Neural cell (in vitro differentiated cells): ENCODE data around the gene GRAMD1B. TPM values are rescaled to one million over a fixed set of nuclear protein-coding genes. Genes with fewer than 3 reads are reported as not detected.

Source experiments
- H2AFZ ChIP-seq: fragments of 200-600, 300-800 bp; sonication (generic), shearing (Covaris generic); 2 replicates; pipeline ENCODE4 v1.6.0; 2014; ENCODE audit warnings: low read depth, mild to moderate bottlenecking, antibody characterized with exemption, low read length, moderate library complexity
- H3F3A ChIP-seq: fragments of 200-600 bp; shearing (Covaris generic); 2 replicates; pipeline ENCODE4 v1.6.1; 2016; ENCODE audit warnings: mild to moderate bottlenecking, moderate library complexity, mixed read lengths, antibody characterized with exemption, low read length; ENCODE audit not compliant: insufficient read depth, poor library complexity, severe bottlenecking
- H3K27ac ChIP-seq: fragments of 200-600, 300-800 bp; sonication (generic), shearing (Covaris generic); 2 replicates; pipeline ENCODE4 v1.5.1; 2014; ENCODE audit warnings: mild to moderate bottlenecking, low read length, moderate library complexity
- H3K27me3 ChIP-seq: fragments of 300-800, 200-600 bp; sonication (generic), shearing (Covaris generic); 2 replicates; pipeline ENCODE4 v1.6.0; 2014; ENCODE audit warnings: mild to moderate bottlenecking, low read depth, low read length, moderate library complexity; ENCODE audit not compliant: insufficient read depth
- H3K36me3 ChIP-seq: fragments of 300-800, 200-600 bp; sonication (generic), shearing (Covaris generic); 2 replicates; pipeline ENCODE4 v1.5.1; 2014; ENCODE audit warnings: mild to moderate bottlenecking, antibody characterized with exemption, low read length, moderate library complexity; ENCODE audit not compliant: insufficient read depth
- H3K4me2 ChIP-seq: fragments of 300-800, 200-600 bp; sonication (generic), shearing (Covaris generic); 2 replicates; pipeline ENCODE4 v1.6.0; 2014; ENCODE audit warnings: mild to moderate bottlenecking, low read length
- H3K4me3 ChIP-seq: fragments of 300-800, 200-600 bp; sonication (generic), shearing (Covaris generic); 2 replicates; pipeline ENCODE4 v1.5.1; 2014; ENCODE audit warnings: mild to moderate bottlenecking, low read length, moderate library complexity
- H3K79me2 ChIP-seq: fragments of 200-600 bp; shearing (Covaris generic); replicated peaks from 2 replicates; pipeline ENCODE4 v1.6.0; 2014; ENCODE audit warnings: mild to moderate bottlenecking, low read length, moderate library complexity; ENCODE audit not compliant: insufficient read depth
- H3K9ac ChIP-seq: fragments of 300-800, 200-600 bp; sonication (generic), shearing (Covaris generic); 2 replicates; pipeline ENCODE4 v1.6.1; 2016; ENCODE audit warnings: mild to moderate bottlenecking, low read length, mixed read lengths
- H3K9me2 ChIP-seq: fragments of 200-600 bp; shearing (Covaris generic); 2 replicates; pipeline ENCODE4 v1.6.1; 2016; ENCODE audit warnings: mild to moderate bottlenecking, low read length, mixed read lengths; ENCODE audit not compliant: insufficient read depth
- H3K9me3 ChIP-seq: fragments of 200-600, 300-800 bp; sonication (generic), shearing (Covaris generic); 2 replicates; pipeline ENCODE4 v1.6.1; 2016; ENCODE audit warnings: mild to moderate bottlenecking, mixed run types, low read length, moderate library complexity, mixed read lengths
- H4K20me1 ChIP-seq: fragments of 200-600 bp; shearing (Covaris generic); 2 replicates; pipeline ENCODE4 v1.6.1; 2016; ENCODE audit warnings: mild to moderate bottlenecking, mixed run types; ENCODE audit not compliant: insufficient read depth
- EP300 ChIP-seq: fragments of 450-650 bp; conservative IDR thresholded peaks from 2 replicates; pipeline ENCODE4 v1.6.1; 2014; ENCODE audit warnings: antibody characterized with exemption, mild to moderate bottlenecking, moderate library complexity; ENCODE audit not compliant: poor library complexity, severe bottlenecking
- EZH2 ChIP-seq: fragments of 200-600, 300-800 bp; shearing (Covaris generic), sonication (generic); IDR thresholded peaks from 2 replicates; pipeline ENCODE4 v1.6.1; 2014; ENCODE audit warnings: antibody characterized with exemption, low read length, borderline replicate concordance, mild to moderate bottlenecking; ENCODE audit not compliant: insufficient read depth, poor library complexity, severe bottlenecking
- MXI1 ChIP-seq: fragments of 450-650 bp; conservative IDR thresholded peaks from 2 replicates; pipeline ENCODE4 v1.6.1; 2014; ENCODE audit warnings: antibody characterized with exemption, mild to moderate bottlenecking; ENCODE audit not compliant: poor library complexity, severe bottlenecking
- POLR2AphosphoS5 ChIP-seq: IDR thresholded peaks from 2 replicates; pipeline ENCODE4 v1.6.1; 2012
- RAD21 ChIP-seq: fragments of 450-650 bp; conservative IDR thresholded peaks from 2 replicates; pipeline ENCODE4 v1.6.1; 2014; ENCODE audit warnings: antibody characterized with exemption, mild to moderate bottlenecking, moderate library complexity
- SMC3 ChIP-seq: fragments of 450-650 bp; conservative IDR thresholded peaks from 2 replicates; pipeline ENCODE4 v1.6.1; 2014; ENCODE audit warnings: antibody characterized with exemption, mild to moderate bottlenecking, moderate library complexity; ENCODE audit not compliant: poor library complexity
- TAF1 ChIP-seq: IDR thresholded peaks from 2 replicates; pipeline ENCODE4 v1.6.1; 2012; ENCODE audit warnings: low read depth
- polyA plus RNA-seq: library from polyadenylated mRNA; depleted of rRNA; stranded (reverse); fragments of >200 nt; gene quantifications from 2 replicates; pipeline ENCODE4 v1.2.3, GENCODE V29; 2014
- TF ChIP-seq, protein P1 (sequence below): IDR thresholded peaks from 2 replicates; pipeline ENCODE4 v1.6.1; 2012; ENCODE audit warnings: borderline replicate concordance
- TF ChIP-seq, protein P2 (sequence below): fragments of 450-650 bp; IDR thresholded peaks from 2 replicates; pipeline ENCODE4 v1.5.1; 2014; ENCODE audit warnings: antibody characterized with exemption, mild to moderate bottlenecking, moderate library complexity; ENCODE audit not compliant: poor library complexity, severe bottlenecking

The GRAMD1B gene
- polyA plus RNA-seq, 1 donor from 2014 or later, result 1.5 TPM

DNA sequence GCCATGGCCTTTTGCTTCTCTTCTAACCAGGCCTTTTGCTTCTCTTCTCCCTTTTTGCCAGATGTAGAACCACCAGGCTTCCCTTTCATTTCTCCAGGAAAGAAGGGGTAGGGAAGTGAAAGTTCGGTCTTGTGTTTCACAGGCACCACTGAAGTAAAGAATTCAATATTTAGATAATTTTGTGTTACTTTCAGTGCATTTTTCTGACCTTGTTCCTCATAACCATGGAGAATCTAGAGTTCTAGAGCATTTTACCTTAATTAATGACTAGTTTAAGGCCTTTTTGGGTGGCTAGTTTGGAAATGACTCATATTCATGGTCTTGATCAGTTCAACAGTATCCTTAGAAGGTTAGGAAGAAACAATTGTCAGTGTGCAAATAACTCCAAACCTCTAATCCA lies 22.7 kb downstream of the GRAMD1B start:
- Histone ChIP-seq H3K27ac (no peak overlapping the region), H3K36me3 (no peaks in the 10 kb centered on the region), H3K9me3 (no peaks in the 10 kb centered on the region), H3K27me3 (no peaks in the 10 kb centered on the region), H3K9me2 (no peaks in the 10 kb centered on the region), H3K4me3 (no peak overlapping the region), H2AFZ (no peak overlapping the region), H4K20me1 (no peaks in the 10 kb centered on the region), H3K4me2 (no peak overlapping the region), H3K9ac (no peak overlapping the region), H3K79me2 (no peaks in the 10 kb centered on the region), H3F3A (no peaks in the 10 kb centered on the region)
- no peak for TF ChIP-seq SMC3
- TF ChIP-seq RAD21, result no peak
- TF ChIP-seq MXI1, result no peak
- no peak for TF ChIP-seq TAF1
- no peak for TF ChIP-seq EP300
- TF ChIP-seq, protein P1, sequence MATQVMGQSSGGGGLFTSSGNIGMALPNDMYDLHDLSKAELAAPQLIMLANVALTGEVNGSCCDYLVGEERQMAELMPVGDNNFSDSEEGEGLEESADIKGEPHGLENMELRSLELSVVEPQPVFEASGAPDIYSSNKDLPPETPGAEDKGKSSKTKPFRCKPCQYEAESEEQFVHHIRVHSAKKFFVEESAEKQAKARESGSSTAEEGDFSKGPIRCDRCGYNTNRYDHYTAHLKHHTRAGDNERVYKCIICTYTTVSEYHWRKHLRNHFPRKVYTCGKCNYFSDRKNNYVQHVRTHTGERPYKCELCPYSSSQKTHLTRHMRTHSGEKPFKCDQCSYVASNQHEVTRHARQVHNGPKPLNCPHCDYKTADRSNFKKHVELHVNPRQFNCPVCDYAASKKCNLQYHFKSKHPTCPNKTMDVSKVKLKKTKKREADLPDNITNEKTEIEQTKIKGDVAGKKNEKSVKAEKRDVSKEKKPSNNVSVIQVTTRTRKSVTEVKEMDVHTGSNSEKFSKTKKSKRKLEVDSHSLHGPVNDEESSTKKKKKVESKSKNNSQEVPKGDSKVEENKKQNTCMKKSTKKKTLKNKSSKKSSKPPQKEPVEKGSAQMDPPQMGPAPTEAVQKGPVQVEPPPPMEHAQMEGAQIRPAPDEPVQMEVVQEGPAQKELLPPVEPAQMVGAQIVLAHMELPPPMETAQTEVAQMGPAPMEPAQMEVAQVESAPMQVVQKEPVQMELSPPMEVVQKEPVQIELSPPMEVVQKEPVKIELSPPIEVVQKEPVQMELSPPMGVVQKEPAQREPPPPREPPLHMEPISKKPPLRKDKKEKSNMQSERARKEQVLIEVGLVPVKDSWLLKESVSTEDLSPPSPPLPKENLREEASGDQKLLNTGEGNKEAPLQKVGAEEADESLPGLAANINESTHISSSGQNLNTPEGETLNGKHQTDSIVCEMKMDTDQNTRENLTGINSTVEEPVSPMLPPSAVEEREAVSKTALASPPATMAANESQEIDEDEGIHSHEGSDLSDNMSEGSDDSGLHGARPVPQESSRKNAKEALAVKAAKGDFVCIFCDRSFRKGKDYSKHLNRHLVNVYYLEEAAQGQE, result no peak
- TF ChIP-seq EZH2, result no peak
- TF ChIP-seq, protein P2, sequence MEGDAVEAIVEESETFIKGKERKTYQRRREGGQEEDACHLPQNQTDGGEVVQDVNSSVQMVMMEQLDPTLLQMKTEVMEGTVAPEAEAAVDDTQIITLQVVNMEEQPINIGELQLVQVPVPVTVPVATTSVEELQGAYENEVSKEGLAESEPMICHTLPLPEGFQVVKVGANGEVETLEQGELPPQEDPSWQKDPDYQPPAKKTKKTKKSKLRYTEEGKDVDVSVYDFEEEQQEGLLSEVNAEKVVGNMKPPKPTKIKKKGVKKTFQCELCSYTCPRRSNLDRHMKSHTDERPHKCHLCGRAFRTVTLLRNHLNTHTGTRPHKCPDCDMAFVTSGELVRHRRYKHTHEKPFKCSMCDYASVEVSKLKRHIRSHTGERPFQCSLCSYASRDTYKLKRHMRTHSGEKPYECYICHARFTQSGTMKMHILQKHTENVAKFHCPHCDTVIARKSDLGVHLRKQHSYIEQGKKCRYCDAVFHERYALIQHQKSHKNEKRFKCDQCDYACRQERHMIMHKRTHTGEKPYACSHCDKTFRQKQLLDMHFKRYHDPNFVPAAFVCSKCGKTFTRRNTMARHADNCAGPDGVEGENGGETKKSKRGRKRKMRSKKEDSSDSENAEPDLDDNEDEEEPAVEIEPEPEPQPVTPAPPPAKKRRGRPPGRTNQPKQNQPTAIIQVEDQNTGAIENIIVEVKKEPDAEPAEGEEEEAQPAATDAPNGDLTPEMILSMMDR, result no peak
- no peak for TF ChIP-seq POLR2AphosphoS5

DNA sequence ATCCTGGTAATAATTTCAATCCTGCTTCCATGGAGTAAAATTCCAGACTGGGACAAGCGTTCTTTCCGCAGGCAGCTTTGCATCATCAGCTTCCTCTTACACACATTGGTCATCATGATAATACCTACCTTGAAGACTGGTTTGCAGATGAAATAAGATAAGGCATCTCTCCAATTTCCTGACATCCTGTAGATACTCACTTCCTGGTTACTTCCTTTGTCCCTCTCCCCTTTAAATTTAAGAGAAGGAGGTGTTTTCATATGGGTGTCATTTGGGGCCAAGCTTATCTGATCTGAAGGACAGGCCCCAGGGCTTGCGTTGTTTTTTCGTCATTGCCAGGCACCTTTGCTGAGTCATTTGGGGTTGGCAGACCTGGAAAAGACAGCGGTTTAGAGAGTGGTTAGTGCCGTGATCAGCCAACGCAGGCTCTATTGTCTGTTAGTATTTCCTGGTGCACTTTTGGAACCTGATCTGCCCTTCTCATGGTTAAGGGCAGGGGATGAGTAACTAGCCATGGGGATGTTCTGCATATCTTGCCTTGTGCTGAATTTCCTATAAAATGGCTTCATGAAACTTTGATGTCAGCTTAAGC lies 24.1 kb downstream of the GRAMD1B start:
- H3K9me2 ChIP-seq, result no peaks in the 10 kb centered on the region
- no peak overlapping the region for H3K27ac ChIP-seq
- H3K36me3 ChIP-seq, result no peaks in the 10 kb centered on the region
- H3F3A ChIP-seq, result no peaks in the 10 kb centered on the region
- no peak overlapping the region for H3K9ac ChIP-seq
- H4K20me1 ChIP-seq, result no peaks in the 10 kb centered on the region
- no peaks in the 10 kb centered on the region for H3K27me3 ChIP-seq
- H3K4me3 ChIP-seq, result no peak overlapping the region
- H3K9me3 ChIP-seq, result no peaks in the 10 kb centered on the region
- no peak overlapping the region for H2AFZ ChIP-seq
- no peak for TF ChIP-seq TAF1
- no peak for TF ChIP-seq POLR2AphosphoS5
- no peak for TF ChIP-seq RAD21
- no peak for TF ChIP-seq MXI1
- TF ChIP-seq, protein P2, result no peak
- no peak for TF ChIP-seq SMC3
- TF ChIP-seq, protein P1, result no peak
- TF ChIP-seq EZH2, result no peak
- TF ChIP-seq EP300, result no peak
- H3K79me2 ChIP-seq, result no peaks in the 10 kb centered on the region
- no peak overlapping the region for H3K4me2 ChIP-seq
